Measurements from ENCODE around the gene SMIM11.
"Not testable (repeated sequence)": the region's sequence is repeated elsewhere in the genome, so short reads cannot be mapped to it uniquely, and the experiment has no call there.

SMIM11 gene

GRCh38 chr21:34428441-34428840, 53.1 kb downstream of the SMIM11 start:
- not testable (repeated sequence) for DNase-seq

DNA sequence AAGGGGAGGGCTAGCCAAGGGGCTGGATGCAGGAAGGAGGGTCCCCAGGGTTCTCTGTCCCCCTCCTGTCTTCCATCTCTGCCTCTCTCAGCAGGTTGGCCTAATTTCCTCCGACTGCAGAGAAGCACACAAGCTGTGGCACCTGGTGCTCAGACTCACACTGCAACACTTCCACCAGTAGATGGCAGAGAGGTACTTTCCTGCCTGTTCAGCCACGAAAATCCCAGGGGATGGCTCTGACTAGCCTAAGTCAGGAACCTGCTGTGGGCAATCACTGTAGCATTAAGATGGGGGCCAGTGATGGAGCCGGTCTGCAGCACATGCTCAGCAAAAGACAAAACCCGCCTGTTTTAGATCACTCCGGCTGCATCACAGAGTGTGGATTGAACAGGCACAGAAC, 54.4 kb downstream of the SMIM11 start:
- not testable (repeated sequence) for DNase-seq
